ENCODE data around the gene ENGASE.

The ENGASE gene

DNA sequence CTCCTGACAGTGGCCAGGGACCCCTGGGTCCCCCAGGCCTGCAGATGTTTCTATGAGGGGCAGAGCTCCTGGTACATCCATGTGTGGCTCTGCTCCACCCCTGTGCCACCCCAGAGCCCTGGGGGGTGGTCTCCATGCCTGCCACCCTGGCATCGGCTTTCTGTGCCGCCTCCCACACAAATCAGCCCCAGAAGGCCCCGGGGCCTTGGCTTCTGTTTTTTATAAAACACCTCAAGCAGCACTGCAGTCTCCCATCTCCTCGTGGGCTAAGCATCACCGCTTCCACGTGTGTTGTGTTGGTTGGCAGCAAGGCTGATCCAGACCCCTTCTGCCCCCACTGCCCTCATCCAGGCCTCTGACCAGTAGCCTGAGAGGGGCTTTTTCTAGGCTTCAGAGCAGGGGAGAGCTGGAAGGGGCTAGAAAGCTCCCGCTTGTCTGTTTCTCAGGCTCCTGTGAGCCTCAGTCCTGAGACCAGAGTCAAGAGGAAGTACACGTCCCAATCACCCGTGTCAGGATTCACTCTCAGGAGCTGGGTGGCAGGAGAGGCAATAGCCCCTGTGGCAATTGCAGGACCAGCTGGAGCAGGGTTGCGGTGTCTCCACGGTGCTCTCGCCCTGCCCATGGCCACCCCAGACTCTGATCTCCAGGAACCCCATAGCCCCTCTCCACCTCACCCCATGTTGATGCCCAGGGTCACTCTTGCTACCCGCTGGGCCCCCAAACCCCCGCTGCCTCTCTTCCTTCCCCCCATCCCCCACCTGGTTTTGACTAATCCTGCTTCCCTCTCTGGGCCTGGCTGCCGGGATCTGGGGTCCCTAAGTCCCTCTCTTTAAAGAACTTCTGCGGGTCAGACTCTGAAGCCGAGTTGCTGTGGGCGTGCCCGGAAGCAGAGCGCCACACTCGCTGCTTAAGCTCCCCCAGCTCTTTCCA is 25.5 kb upstream of the ENGASE start:
- TF ChIP-seq, protein P1, sequence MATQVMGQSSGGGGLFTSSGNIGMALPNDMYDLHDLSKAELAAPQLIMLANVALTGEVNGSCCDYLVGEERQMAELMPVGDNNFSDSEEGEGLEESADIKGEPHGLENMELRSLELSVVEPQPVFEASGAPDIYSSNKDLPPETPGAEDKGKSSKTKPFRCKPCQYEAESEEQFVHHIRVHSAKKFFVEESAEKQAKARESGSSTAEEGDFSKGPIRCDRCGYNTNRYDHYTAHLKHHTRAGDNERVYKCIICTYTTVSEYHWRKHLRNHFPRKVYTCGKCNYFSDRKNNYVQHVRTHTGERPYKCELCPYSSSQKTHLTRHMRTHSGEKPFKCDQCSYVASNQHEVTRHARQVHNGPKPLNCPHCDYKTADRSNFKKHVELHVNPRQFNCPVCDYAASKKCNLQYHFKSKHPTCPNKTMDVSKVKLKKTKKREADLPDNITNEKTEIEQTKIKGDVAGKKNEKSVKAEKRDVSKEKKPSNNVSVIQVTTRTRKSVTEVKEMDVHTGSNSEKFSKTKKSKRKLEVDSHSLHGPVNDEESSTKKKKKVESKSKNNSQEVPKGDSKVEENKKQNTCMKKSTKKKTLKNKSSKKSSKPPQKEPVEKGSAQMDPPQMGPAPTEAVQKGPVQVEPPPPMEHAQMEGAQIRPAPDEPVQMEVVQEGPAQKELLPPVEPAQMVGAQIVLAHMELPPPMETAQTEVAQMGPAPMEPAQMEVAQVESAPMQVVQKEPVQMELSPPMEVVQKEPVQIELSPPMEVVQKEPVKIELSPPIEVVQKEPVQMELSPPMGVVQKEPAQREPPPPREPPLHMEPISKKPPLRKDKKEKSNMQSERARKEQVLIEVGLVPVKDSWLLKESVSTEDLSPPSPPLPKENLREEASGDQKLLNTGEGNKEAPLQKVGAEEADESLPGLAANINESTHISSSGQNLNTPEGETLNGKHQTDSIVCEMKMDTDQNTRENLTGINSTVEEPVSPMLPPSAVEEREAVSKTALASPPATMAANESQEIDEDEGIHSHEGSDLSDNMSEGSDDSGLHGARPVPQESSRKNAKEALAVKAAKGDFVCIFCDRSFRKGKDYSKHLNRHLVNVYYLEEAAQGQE (IDR thresholded peaks at IDR 0.05; ENCODE audit: insufficient read depth in 1 of 2, low read depth in 2 of 2, low read length in 2 of 2): no peak
- no peak for TF ChIP-seq POLR2AphosphoS5 (IDR thresholded peaks at IDR 0.05; ENCODE audit: low read depth, low read length)
- TF ChIP-seq SIN3A (IDR thresholded peaks at IDR 0.05; ENCODE audit: borderline replicate concordance, insufficient read depth, low read length): no peak
- TF ChIP-seq FOXP2 (optimal IDR thresholded peaks at IDR 0.05; ENCODE audit: borderline replicate concordance, extremely low read depth, extremely low read length, insufficient read depth): no peak
- no peak for TF ChIP-seq TAF1 (IDR thresholded peaks at IDR 0.05; ENCODE audit: borderline replicate concordance, insufficient read depth, low read length)

DNA sequence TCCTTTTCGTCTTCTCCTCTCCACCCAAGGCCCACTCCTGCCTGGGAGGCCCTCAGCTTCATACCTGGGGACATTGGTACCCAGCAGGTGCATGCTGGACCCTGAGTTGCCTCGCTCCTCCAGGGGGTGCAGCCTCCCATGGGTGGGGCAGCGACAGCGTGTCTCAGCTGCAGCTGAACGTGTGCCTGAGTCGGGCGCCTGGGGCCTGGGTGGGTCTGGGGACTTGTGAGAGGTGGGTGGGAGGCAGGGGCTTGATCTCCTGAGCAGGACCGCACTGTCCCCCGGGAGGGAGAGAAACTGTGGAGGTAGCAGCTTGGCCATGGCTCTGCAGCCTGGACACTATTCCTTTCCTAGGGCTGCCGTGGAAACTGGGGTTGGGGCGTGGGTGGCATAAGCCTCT is 24.8 kb upstream of the ENGASE start:
- TF ChIP-seq TAF1 (IDR thresholded peaks at IDR 0.05; ENCODE audit: borderline replicate concordance, insufficient read depth, low read length): no peak
- TF ChIP-seq, protein P1 (IDR thresholded peaks at IDR 0.05; ENCODE audit: insufficient read depth in 1 of 2, low read depth in 2 of 2, low read length in 2 of 2): no peak
- TF ChIP-seq POLR2AphosphoS5 (IDR thresholded peaks at IDR 0.05; ENCODE audit: low read depth, low read length): no peak
- no peak for TF ChIP-seq SIN3A (IDR thresholded peaks at IDR 0.05; ENCODE audit: borderline replicate concordance, insufficient read depth, low read length)
- TF ChIP-seq FOXP2 (optimal IDR thresholded peaks at IDR 0.05; ENCODE audit: borderline replicate concordance, extremely low read depth, extremely low read length, insufficient read depth): no peak

DNA sequence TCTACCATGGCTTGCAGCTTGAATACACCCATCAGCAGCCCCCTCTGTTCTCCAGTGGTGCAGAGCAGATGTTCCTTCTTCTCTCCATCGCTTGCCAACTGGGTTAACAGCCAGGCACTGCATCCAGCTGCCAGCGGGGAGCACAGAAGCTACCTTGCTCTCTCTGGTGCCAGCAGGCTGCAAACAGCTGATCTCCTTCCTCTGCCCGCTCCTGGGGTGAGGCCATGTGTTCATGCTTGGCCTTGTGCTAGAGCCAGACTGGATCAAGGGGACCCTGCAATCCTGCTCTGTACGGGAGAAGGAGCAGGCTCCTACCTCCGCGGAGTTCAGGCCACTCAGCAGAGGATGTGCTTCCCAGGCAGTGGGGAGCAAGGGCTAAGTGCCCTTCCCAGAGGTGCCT is 24.1 kb upstream of the ENGASE start:
- no peak for TF ChIP-seq SIN3A (IDR thresholded peaks at IDR 0.05; ENCODE audit: borderline replicate concordance, insufficient read depth, low read length)
- TF ChIP-seq POLR2AphosphoS5 (IDR thresholded peaks at IDR 0.05; ENCODE audit: low read depth, low read length): no peak
- TF ChIP-seq FOXP2 (optimal IDR thresholded peaks at IDR 0.05; ENCODE audit: borderline replicate concordance, extremely low read depth, extremely low read length, insufficient read depth): no peak
- TF ChIP-seq, protein P1 (IDR thresholded peaks at IDR 0.05; ENCODE audit: insufficient read depth in 1 of 2, low read depth in 2 of 2, low read length in 2 of 2): no peak
- TF ChIP-seq TAF1 (IDR thresholded peaks at IDR 0.05; ENCODE audit: borderline replicate concordance, insufficient read depth, low read length): no peak

DNA sequence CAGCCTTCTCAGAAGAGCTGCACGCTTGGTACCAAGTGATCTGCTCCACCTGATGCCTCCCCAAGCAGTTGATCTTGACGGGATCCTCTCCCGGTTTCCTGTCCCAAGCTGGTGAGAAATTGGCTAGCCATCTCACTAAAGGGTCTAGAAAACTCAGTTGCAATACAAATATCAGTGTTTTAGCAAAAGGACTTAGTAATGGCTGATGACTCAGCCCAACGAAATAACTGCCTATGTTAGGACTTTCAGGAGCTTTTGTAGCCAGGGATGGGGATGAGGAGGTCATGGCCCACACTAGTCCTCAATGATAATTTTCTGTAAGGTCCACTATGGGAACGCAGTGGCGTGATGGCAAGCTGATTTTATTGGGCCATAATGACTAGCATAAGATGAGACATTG is 23.3 kb upstream of the ENGASE start:
- TF ChIP-seq TAF1 (IDR thresholded peaks at IDR 0.05; ENCODE audit: borderline replicate concordance, insufficient read depth, low read length): no peak
- TF ChIP-seq, protein P1 (IDR thresholded peaks at IDR 0.05; ENCODE audit: insufficient read depth in 1 of 2, low read depth in 2 of 2, low read length in 2 of 2): no peak
- no peak for TF ChIP-seq POLR2AphosphoS5 (IDR thresholded peaks at IDR 0.05; ENCODE audit: low read depth, low read length)
- no peak for TF ChIP-seq FOXP2 (optimal IDR thresholded peaks at IDR 0.05; ENCODE audit: borderline replicate concordance, extremely low read depth, extremely low read length, insufficient read depth)
- TF ChIP-seq SIN3A (IDR thresholded peaks at IDR 0.05; ENCODE audit: borderline replicate concordance, insufficient read depth, low read length): no peak
